GM23248 (cell line): ENCODE data around the gene TMEM98.

ENCODE experiments used
- EZH2 ChIP-seq: fragments of 200-600 bp; sonication (generic); IDR thresholded peaks from 2 replicates; pipeline ENCODE4 v1.6.1; 2018; ENCODE audit warnings: antibody characterized with exemption, mild to moderate bottlenecking; ENCODE audit not compliant: insufficient read depth, poor library complexity, severe bottlenecking
- EZH2phosphoT487 ChIP-seq: fragments of 200-600 bp; sonication (generic); IDR thresholded peaks from 2 replicates; pipeline ENCODE4 v1.6.1; 2018; ENCODE audit warnings: antibody characterized with exemption, moderate library complexity, mild to moderate bottlenecking, low read depth; ENCODE audit not compliant: insufficient read depth

- TF ChIP-seq EZH2 (no peak), EZH2phosphoT487 (no peak)
Observed at GRCh38 chr17:32882734-32883133, 45.2 kb upstream of the TMEM98 start.
